ENCODE results near the gene CACNG4. TPM values are rescaled to one million over a fixed set of nuclear protein-coding genes. Genes with fewer than 3 reads are reported as not detected.

CACNG4 gene
- total and polyA plus RNA-seq, 4 donors: not detected

GRCh38 chr17:67007266-67007665 lies 42.8 kb downstream of the CACNG4 start:
- WGBS, 2 donors: 90 to 91% methylated on average over 6 of the region's 6 CpGs
- intact Hi-C loops (cut with DNase I): no loop called here
- Histone ChIP-seq H3K9me3 (ENCODE audit: control insufficient read depth, low read length) (peaks cover 2% of the 10 kb centered on the region), H3K27me3 (ENCODE audit: control insufficient read depth in 1 of 2, insufficient read depth in 2 of 2, low read length in 1 of 2) (no peaks in the 10 kb centered on the region), H3K36me3 (ENCODE audit: control insufficient read depth in 1 of 2, insufficient read depth in 2 of 2, low read length in 1 of 2) (no peaks in the 10 kb centered on the region), H3K27ac (ENCODE audit: low read depth in 1 of 2, low read length in 2 of 2) (no peak overlapping the region), H3K4me3 (ENCODE audit: low read length in 2 of 2) (no peak overlapping the region), H3K4me1 (ENCODE audit: control insufficient read depth in 1 of 2, insufficient read depth in 2 of 2, low read length in 2 of 2) (no peaks in the 10 kb centered on the region)
- ATAC-seq (ENCODE audit: low FRiP score): no peak
- DNase-seq: no peak

- intact Hi-C loops (cut with DNase I): no loop called here
- no peaks in the 10 kb centered on the region for H3K36me3 ChIP-seq (ENCODE audit: control insufficient read depth in 1 of 2, insufficient read depth in 2 of 2, low read length in 1 of 2)
- ATAC-seq (ENCODE audit: low FRiP score) (no peak), DNase-seq (no peak)
- no peaks in the 10 kb centered on the region for H3K4me1 ChIP-seq (ENCODE audit: control insufficient read depth in 1 of 2, insufficient read depth in 2 of 2, low read length in 2 of 2)
- H3K4me3 ChIP-seq (ENCODE audit: low read length in 2 of 2): no peak overlapping the region
- WGBS, 2 donors: 88 to 92% methylated on average over 6 of the region's 6 CpGs
- H3K27me3 ChIP-seq (ENCODE audit: control insufficient read depth in 1 of 2, insufficient read depth in 2 of 2, low read length in 1 of 2): no peaks in the 10 kb centered on the region
- H3K27ac ChIP-seq (ENCODE audit: low read depth in 1 of 2, low read length in 2 of 2): no peak overlapping the region
- peaks cover 2% of the 10 kb centered on the region for H3K9me3 ChIP-seq (ENCODE audit: control insufficient read depth, low read length)
Observed at GRCh38 chr17:67008101-67008500, 43.6 kb downstream of the CACNG4 start.

- DNase-seq (no peak), ATAC-seq (ENCODE audit: low FRiP score) (no peak)
- 86 to 87% methylated on average over 9 of the region's 9 CpGs for WGBS, 2 donors
- H3K36me3 ChIP-seq (ENCODE audit: control insufficient read depth in 1 of 2, insufficient read depth in 2 of 2, low read length in 1 of 2): no peaks in the 10 kb centered on the region
- H3K9me3 ChIP-seq (ENCODE audit: control insufficient read depth, low read length): peaks cover 2% of the 10 kb centered on the region
- no peak overlapping the region for H3K4me3 ChIP-seq (ENCODE audit: low read length in 2 of 2)
- no peaks in the 10 kb centered on the region for H3K4me1 ChIP-seq (ENCODE audit: control insufficient read depth in 1 of 2, insufficient read depth in 2 of 2, low read length in 2 of 2)
- intact Hi-C loops (cut with DNase I): no loop called here
- no peak overlapping the region for H3K27ac ChIP-seq (ENCODE audit: low read depth in 1 of 2, low read length in 2 of 2)
- no peaks in the 10 kb centered on the region for H3K27me3 ChIP-seq (ENCODE audit: control insufficient read depth in 1 of 2, insufficient read depth in 2 of 2, low read length in 1 of 2)
Observed at GRCh38 chr17:67011527-67012175, 47.1 kb downstream of the CACNG4 start.

- DNase-seq (no peak), ATAC-seq (ENCODE audit: low FRiP score) (no peak)
- Histone ChIP-seq H3K27me3 (ENCODE audit: control insufficient read depth in 1 of 2, insufficient read depth in 2 of 2, low read length in 1 of 2) (no peaks in the 10 kb centered on the region), H3K4me3 (ENCODE audit: low read length in 2 of 2) (no peak overlapping the region), H3K9me3 (ENCODE audit: control insufficient read depth, low read length) (no peaks in the 10 kb centered on the region), H3K27ac (ENCODE audit: low read depth in 1 of 2, low read length in 2 of 2) (no peak overlapping the region), H3K36me3 (ENCODE audit: control insufficient read depth in 1 of 2, insufficient read depth in 2 of 2, low read length in 1 of 2) (no peaks in the 10 kb centered on the region), H3K4me1 (ENCODE audit: control insufficient read depth in 1 of 2, insufficient read depth in 2 of 2, low read length in 2 of 2) (no peaks in the 10 kb centered on the region)
- intact Hi-C loops (cut with DNase I): no loop called here
- WGBS, 2 donors: 90% methylated on average over 8 of the region's 8 CpGs
Observed at GRCh38 chr17:67013891-67014290, 49.4 kb downstream of the CACNG4 start.

GRCh38 chr17:67015001-67015400 lies 50.5 kb downstream of the CACNG4 start:
- Histone ChIP-seq H3K4me1 (ENCODE audit: control insufficient read depth in 1 of 2, insufficient read depth in 2 of 2, low read length in 2 of 2) (no peaks in the 10 kb centered on the region), H3K4me3 (ENCODE audit: low read length in 2 of 2) (no peak overlapping the region), H3K27me3 (ENCODE audit: control insufficient read depth in 1 of 2, insufficient read depth in 2 of 2, low read length in 1 of 2) (no peaks in the 10 kb centered on the region), H3K9me3 (ENCODE audit: control insufficient read depth, low read length) (no peaks in the 10 kb centered on the region), H3K27ac (ENCODE audit: low read depth in 1 of 2, low read length in 2 of 2) (no peak overlapping the region), H3K36me3 (ENCODE audit: control insufficient read depth in 1 of 2, insufficient read depth in 2 of 2, low read length in 1 of 2) (no peaks in the 10 kb centered on the region)
- intact Hi-C loops (cut with DNase I): no loop called here
- no peak for ATAC-seq (ENCODE audit: low FRiP score)
- DNase-seq: no peak
- 83 to 86% methylated on average over 11 of the region's 11 CpGs for WGBS, 2 donors

- no peaks in the 10 kb centered on the region for H3K4me1 ChIP-seq (ENCODE audit: control insufficient read depth in 1 of 2, insufficient read depth in 2 of 2, low read length in 2 of 2)
- WGBS, 2 donors: 81 to 83% methylated on average over 17 of the region's 17 CpGs
- no peak overlapping the region for H3K4me3 ChIP-seq (ENCODE audit: low read length in 2 of 2)
- no peaks in the 10 kb centered on the region for H3K27me3 ChIP-seq (ENCODE audit: control insufficient read depth in 1 of 2, insufficient read depth in 2 of 2, low read length in 1 of 2)
- no peak overlapping the region for H3K27ac ChIP-seq (ENCODE audit: low read depth in 1 of 2, low read length in 2 of 2)
- no peak for DNase-seq
- no peaks in the 10 kb centered on the region for H3K36me3 ChIP-seq (ENCODE audit: control insufficient read depth in 1 of 2, insufficient read depth in 2 of 2, low read length in 1 of 2)
- intact Hi-C loops (cut with DNase I): no loop called here
- no peak for ATAC-seq (ENCODE audit: low FRiP score)
- no peaks in the 10 kb centered on the region for H3K9me3 ChIP-seq (ENCODE audit: control insufficient read depth, low read length)
Observed at GRCh38 chr17:67016039-67016762, 51.7 kb downstream of the CACNG4 start.

GRCh38 chr17:67017910-67018309 lies 53.4 kb downstream of the CACNG4 start:
- WGBS, 2 donors: 79 to 81% methylated on average over 14 of the region's 14 CpGs
- H3K27me3 ChIP-seq (ENCODE audit: control insufficient read depth in 1 of 2, insufficient read depth in 2 of 2, low read length in 1 of 2): no peaks in the 10 kb centered on the region
- H3K4me1 ChIP-seq (ENCODE audit: control insufficient read depth in 1 of 2, insufficient read depth in 2 of 2, low read length in 2 of 2): no peaks in the 10 kb centered on the region
- intact Hi-C loops (cut with DNase I): no loop called here
- ATAC-seq (ENCODE audit: low FRiP score): no peak
- no peak overlapping the region for H3K4me3 ChIP-seq (ENCODE audit: low read length in 2 of 2)
- DNase-seq: no peak
- H3K36me3 ChIP-seq (ENCODE audit: control insufficient read depth in 1 of 2, insufficient read depth in 2 of 2, low read length in 1 of 2): no peaks in the 10 kb centered on the region
- no peak overlapping the region for H3K27ac ChIP-seq (ENCODE audit: low read depth in 1 of 2, low read length in 2 of 2)
- no peaks in the 10 kb centered on the region for H3K9me3 ChIP-seq (ENCODE audit: control insufficient read depth, low read length)

GRCh38 chr17:67018471-67019434 lies 54.2 kb downstream of the CACNG4 start:
- WGBS, 2 donors: 88 to 90% methylated on average over 12 of the region's 12 CpGs
- intact Hi-C loops (cut with DNase I): no loop called here
- Histone ChIP-seq H3K27ac (ENCODE audit: low read depth in 1 of 2, low read length in 2 of 2) (no peak overlapping the region), H3K27me3 (ENCODE audit: control insufficient read depth in 1 of 2, insufficient read depth in 2 of 2, low read length in 1 of 2) (no peaks in the 10 kb centered on the region), H3K4me1 (ENCODE audit: control insufficient read depth in 1 of 2, insufficient read depth in 2 of 2, low read length in 2 of 2) (no peaks in the 10 kb centered on the region), H3K36me3 (ENCODE audit: control insufficient read depth in 1 of 2, insufficient read depth in 2 of 2, low read length in 1 of 2) (no peaks in the 10 kb centered on the region), H3K9me3 (ENCODE audit: control insufficient read depth, low read length) (no peaks in the 10 kb centered on the region), H3K4me3 (ENCODE audit: low read length in 2 of 2) (no peak overlapping the region)
- DNase-seq (no peak), ATAC-seq (ENCODE audit: low FRiP score) (no peak)

Measured in aorta (tissue), 5 donors.